Lower leg skin (tissue), 4 donors: ENCODE data around the gene ELP4. TPM values are rescaled to one million over a fixed set of nuclear protein-coding genes. Genes with fewer than 3 reads are reported as not detected.

Experiments
- DNase-seq, 2 donors: peaks; one replicate each; pipeline ENCODE4 v3.0.0-alpha.2; 2019; ENCODE audit warnings: low spot score in 2 of 2
- H3K4me3 ChIP-seq: fragments of 200-600 bp; sonication (generic); 2 replicates; pipeline ENCODE4 v1.5.1; 2017; ENCODE audit warnings: mild to moderate bottlenecking, low read depth; ENCODE audit not compliant: poor library complexity, severe bottlenecking
- POLR2A ChIP-seq, 2 donors: fragments of 450-650 bp; IDR thresholded peaks; one replicate each; pipeline ENCODE4 v1.6.1; 2016 to 2017; ENCODE audit warnings: antibody characterized with exemption in 2 of 2, mild to moderate bottlenecking in 1 of 2, moderate library complexity in 1 of 2
- WGBS, 2 donors: methylation state at CpG; one replicate each; pipeline ENCODE4 v1.1.5; 2018; 5-methylcytosine and 5-hydroxymethylcytosine counted together
- intact Hi-C: fragments of 100-400 bp; cut with DNase I; formaldehyde crosslinking; loops from one replicate; pipeline ENCODE4 v1.15.0; 2023; ENCODE audit warnings: low total_unique reads
- total RNA-seq, 4 donors: library from RNA; depleted of rRNA; stranded (reverse); fragments of >200 nt; gene quantifications; one replicate each; pipeline ENCODE4 v1.1.0, GENCODE V29; 2016
- TF ChIP-seq, protein P1 (sequence below), 3 donors: fragments of 450-650 bp; IDR thresholded peaks; one replicate each; pipeline ENCODE4 v1.5.1; 2016; ENCODE audit warnings: antibody characterized with exemption in 3 of 3, mild to moderate bottlenecking in 3 of 3, moderate library complexity in 2 of 3

The ELP4 gene
- total RNA-seq, 4 donors from 2014 or later: 20.6 to 23.3 (median 22.2) TPM

DNA sequence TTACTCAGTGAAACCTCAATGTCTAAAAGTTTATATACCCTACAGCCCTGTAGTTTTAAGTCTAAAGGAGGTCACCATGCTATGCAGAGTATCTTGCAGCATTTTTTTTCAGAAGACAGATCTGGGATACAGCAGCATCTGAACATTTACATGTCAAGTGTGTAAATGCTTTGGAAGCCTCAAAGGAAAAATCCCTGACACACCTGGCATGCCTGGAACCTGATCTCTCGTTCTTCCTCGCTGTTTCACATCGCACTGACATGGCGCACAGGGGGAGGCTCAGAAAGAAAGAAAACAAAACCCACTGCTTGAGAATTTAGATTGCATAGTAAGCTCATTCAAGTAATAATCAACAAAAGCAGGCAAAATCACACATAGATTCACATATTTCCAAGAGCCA lies 270.5 kb downstream of the ELP4 start:
- TF ChIP-seq, protein P1, sequence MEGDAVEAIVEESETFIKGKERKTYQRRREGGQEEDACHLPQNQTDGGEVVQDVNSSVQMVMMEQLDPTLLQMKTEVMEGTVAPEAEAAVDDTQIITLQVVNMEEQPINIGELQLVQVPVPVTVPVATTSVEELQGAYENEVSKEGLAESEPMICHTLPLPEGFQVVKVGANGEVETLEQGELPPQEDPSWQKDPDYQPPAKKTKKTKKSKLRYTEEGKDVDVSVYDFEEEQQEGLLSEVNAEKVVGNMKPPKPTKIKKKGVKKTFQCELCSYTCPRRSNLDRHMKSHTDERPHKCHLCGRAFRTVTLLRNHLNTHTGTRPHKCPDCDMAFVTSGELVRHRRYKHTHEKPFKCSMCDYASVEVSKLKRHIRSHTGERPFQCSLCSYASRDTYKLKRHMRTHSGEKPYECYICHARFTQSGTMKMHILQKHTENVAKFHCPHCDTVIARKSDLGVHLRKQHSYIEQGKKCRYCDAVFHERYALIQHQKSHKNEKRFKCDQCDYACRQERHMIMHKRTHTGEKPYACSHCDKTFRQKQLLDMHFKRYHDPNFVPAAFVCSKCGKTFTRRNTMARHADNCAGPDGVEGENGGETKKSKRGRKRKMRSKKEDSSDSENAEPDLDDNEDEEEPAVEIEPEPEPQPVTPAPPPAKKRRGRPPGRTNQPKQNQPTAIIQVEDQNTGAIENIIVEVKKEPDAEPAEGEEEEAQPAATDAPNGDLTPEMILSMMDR (IDR thresholded peaks at IDR 0.05): no peak
- no peak for TF ChIP-seq POLR2A (IDR thresholded peaks at IDR 0.05)
- H3K4me3 ChIP-seq: no peak overlapping the region
- DNase-seq: no peak
- intact Hi-C loops: no loop called here
- 89 to 90% methylated on average over 4 of the region's 4 CpGs for WGBS, 2 donors

DNA sequence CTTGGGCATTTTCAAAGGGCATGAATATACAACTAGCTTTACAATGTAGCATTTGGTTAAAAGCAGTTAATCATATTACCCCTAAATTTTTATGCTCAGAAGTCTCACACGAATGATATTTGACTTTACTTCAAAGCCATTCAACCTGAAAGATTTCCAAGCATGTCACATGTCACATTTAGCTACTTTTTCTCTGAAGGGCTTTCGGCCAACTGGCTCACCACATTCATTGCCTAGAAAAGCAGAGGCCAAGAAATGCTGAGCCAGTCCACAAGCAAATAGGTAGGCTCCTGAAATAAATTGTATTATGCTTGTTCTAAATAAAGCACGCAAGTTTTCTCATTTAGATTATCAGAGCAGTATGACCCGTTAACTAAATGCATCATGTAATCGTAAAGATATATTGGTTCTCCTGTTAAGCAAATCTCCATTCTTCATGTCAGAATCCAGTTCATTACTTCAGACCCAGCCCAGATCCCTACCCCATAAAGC lies 271.0 kb downstream of the ELP4 start:
- 66 to 81% methylated on average over 5 of the region's 5 CpGs for WGBS, 2 donors
- no peak for TF ChIP-seq POLR2A (IDR thresholded peaks at IDR 0.05)
- TF ChIP-seq, protein P1 (IDR thresholded peaks at IDR 0.05): no peak
- DNase-seq: no peak
- H3K4me3 ChIP-seq: no peak overlapping the region
- intact Hi-C loops: no loop called here

DNA sequence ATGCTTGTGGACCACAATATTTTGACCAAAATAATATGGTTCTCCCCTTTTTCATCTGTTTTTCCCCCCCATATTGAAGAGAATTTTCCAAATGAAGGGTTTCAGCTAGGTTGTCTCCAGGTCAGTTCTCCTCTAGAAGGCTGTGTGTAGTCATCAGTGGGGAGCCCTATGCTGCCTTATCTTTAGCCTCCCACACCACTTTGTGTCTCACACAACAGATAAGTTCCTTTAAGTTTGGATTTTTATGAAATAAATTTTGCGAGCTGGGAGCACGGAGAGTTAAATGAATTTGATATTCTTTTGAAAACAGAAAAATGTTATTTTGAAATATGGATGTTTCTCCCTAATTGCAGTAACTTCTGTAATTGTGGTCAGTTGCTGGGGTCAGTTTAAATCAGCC lies 272.7 kb downstream of the ELP4 start:
- no peak overlapping the region for H3K4me3 ChIP-seq
- intact Hi-C loops: no loop called here
- TF ChIP-seq POLR2A (IDR thresholded peaks at IDR 0.05): no peak
- TF ChIP-seq, protein P1 (IDR thresholded peaks at IDR 0.05): no peak
- WGBS, 2 donors: 95 to 99% methylated on average over 2 of the region's 2 CpGs
- no peak for DNase-seq

GRCh38 chr11:31783252-31783651 lies 273.7 kb downstream of the ELP4 start:
- TF ChIP-seq, protein P1 (IDR thresholded peaks at IDR 0.05): no peak
- TF ChIP-seq POLR2A (IDR thresholded peaks at IDR 0.05): no peak
- no peak for DNase-seq
- intact Hi-C loops: no loop called here
- H3K4me3 ChIP-seq: no peak overlapping the region
- 96 to 98% methylated on average over 6 of the region's 6 CpGs for WGBS, 2 donors

- 99% methylated on average over 2 of the region's 2 CpGs for WGBS, 2 donors
- intact Hi-C loops: loop anchor here (5.0 kb wide), 1 partner anchor 1307 kb away; no protein-coding TSS in a partner anchor
- DNase-seq: no peak
- no peak for TF ChIP-seq POLR2A (IDR thresholded peaks at IDR 0.05)
- TF ChIP-seq, protein P1 (IDR thresholded peaks at IDR 0.05): no peak
- H3K4me3 ChIP-seq: no peak overlapping the region
Observed at GRCh38 chr11:31784611-31785010, 275.0 kb downstream of the ELP4 start.
